K562 (cell line): ENCODE results near the gene FEN1. TPM values are rescaled to one million over a fixed set of nuclear protein-coding genes. Genes with fewer than 3 reads are reported as not detected.
A peak's percentile ranks its signal among the peaks of the same experiment; 100 is the strongest.

Source experiments
- CBX2 ChIP-seq: fragments of 200-600 bp; sonication (generic); IDR thresholded peaks from one replicate; pipeline ENCODE4 v1.6.1; 2012; ENCODE audit warnings: mild to moderate bottlenecking, low read length, inconsistent platforms; ENCODE audit not compliant: insufficient read depth, poor library complexity, severe bottlenecking
- ILK ChIP-seq: fragments of 450-650 bp; IDR thresholded peaks from 2 replicates; pipeline ENCODE4 v1.6.1; 2016; ENCODE audit warnings: missing genetic modification characterization, low read depth, mild to moderate bottlenecking, missing compliant biosample characterization, moderate library complexity, borderline replicate concordance
- MAX ChIP-seq: sonication (generic); formaldehyde crosslinking; IDR thresholded peaks from 2 replicates; pipeline ENCODE4 v1.9.0; 2022; ENCODE audit warnings: mild to moderate bottlenecking, missing genetic modification reagents
- MNT ChIP-seq, 2 experiments: fragments of 450-650 bp; conservative IDR thresholded peaks; 2 replicates each; pipeline ENCODE4 v1.6.1; 2017; ENCODE audit warnings: mild to moderate bottlenecking in 2 of 2, moderate library complexity in 2 of 2
- NFXL1 ChIP-seq: fragments of 450-650 bp; formaldehyde crosslinking; IDR thresholded peaks from 2 replicates; pipeline ENCODE4 v1.4.0; 2021; ENCODE audit warnings: mild to moderate bottlenecking
- SAFB ChIP-seq: fragments of 200-400 bp; formaldehyde crosslinking; IDR thresholded peaks from 2 replicates; pipeline ENCODE4 v1.6.1; 2017; ENCODE audit warnings: low read depth, low read length, borderline replicate concordance
- SMARCC2 ChIP-seq: fragments of 450-650 bp; IDR thresholded peaks from 2 replicates; pipeline ENCODE4 v1.6.1; 2017; ENCODE audit warnings: antibody characterized with exemption, moderate library complexity, mild to moderate bottlenecking, low read depth
- SNIP1 ChIP-seq: fragments of 450-650 bp; IDR thresholded peaks from 2 replicates; pipeline ENCODE4 v1.7.1; 2017; ENCODE audit warnings: low read depth, mild to moderate bottlenecking
- XRCC5 ChIP-seq: fragments of 200-400 bp; formaldehyde crosslinking; IDR thresholded peaks from 2 replicates; pipeline ENCODE4 v1.6.1; 2017; ENCODE audit warnings: low read depth, mild to moderate bottlenecking, low read length
- ZBTB1 ChIP-seq: sonication (generic); formaldehyde crosslinking; IDR thresholded peaks from 2 replicates; pipeline ENCODE4 v1.8.1; 2023; ENCODE audit warnings: missing genetic modification reagents, low read depth, mild to moderate bottlenecking, borderline replicate concordance
- ZBTB26 ChIP-seq: fragments of 450-650 bp; formaldehyde crosslinking; IDR thresholded peaks from 2 replicates; pipeline ENCODE4 v1.4.0; 2022; ENCODE audit warnings: missing genetic modification characterization
- ZNF316 ChIP-seq: fragments of 450-650 bp; IDR thresholded peaks from 2 replicates; pipeline ENCODE4 v1.6.1; 2016
- ZNF668 ChIP-seq: fragments of 250-450 bp; sonication (Bioruptor Pico); IDR thresholded peaks from 2 replicates; pipeline ENCODE4 v1.8.0; 2022; ENCODE audit warnings: mild to moderate bottlenecking, inconsistent platforms
- ZNF79 ChIP-seq: fragments of 250-450 bp; sonication (Bioruptor Pico); IDR thresholded peaks from 2 replicates; pipeline ENCODE4 v1.4.0; 2020; ENCODE audit warnings: low read depth, mild to moderate bottlenecking, moderate library complexity
- polyA plus RNA-seq, 8 experiments: library from polyadenylated mRNA; depleted of rRNA in 4 of 8; stranded (reverse) in 5 of 8; unstranded in 3 of 8; fragments of >200 nt; fragmentation: Nextera tagmentation in 2 of 8; fragmentation: Illumina TruSeq in 1 of 8; extraction: Ambion mirVana in 2 of 8; extraction: Trizol in 1 of 8; gene quantifications; 2 replicates each; pipeline versions ENCODE4 v1.2.1 to v1.2.3, GENCODE V29; 2011 to 2014; ENCODE audit warnings: inconsistent platforms in 1 of 8, missing spikeins in 1 of 8
- total RNA-seq, 7 experiments: library from RNA; depleted of rRNA in 6 of 7; stranded (reverse); fragments of >200 nt in 6 of 7; fragmentation: Illumina TruSeq in 2 of 7; extraction: Trizol in 2 of 7; gene quantifications; 2 replicates each; pipeline versions ENCODE4 v1.2.1 to v1.2.3, GENCODE V29; 2011 to 2021; ENCODE audit warnings: low replicate concordance in 1 of 7
- TF ChIP-seq, protein P1 (sequence below): fragments of 250-450 bp; sonication (Bioruptor Pico); IDR thresholded peaks from 2 replicates; pipeline ENCODE4 v1.9.0; 2021; ENCODE audit warnings: mild to moderate bottlenecking
- TF ChIP-seq, protein P2 (sequence below): sonication (generic); formaldehyde crosslinking; IDR thresholded peaks from 2 replicates; pipeline ENCODE4 v1.5.0; 2020; ENCODE audit warnings: missing genetic modification reagents
- TF ChIP-seq, protein P3 (sequence below): fragments of 200-400 bp; formaldehyde crosslinking; IDR thresholded peaks from 2 replicates; pipeline ENCODE4 v1.6.1; 2017; ENCODE audit warnings: mild to moderate bottlenecking, low read depth, low read length, moderate library complexity
- TF ChIP-seq, protein P4 (sequence below): sonication (generic); formaldehyde crosslinking; IDR thresholded peaks from 2 replicates; pipeline ENCODE4 v1.8.1; 2023; ENCODE audit warnings: mild to moderate bottlenecking, missing genetic modification reagents

The FEN1 gene
- total and polyA plus RNA-seq, 9 of the 15 experiments (the other 6 are each of a cell fraction or from before 2014, with no cell fraction given) = 58.1 to 156 (median 137) TPM

GRCh38 chr11:61834278-61835048 is 41.8 kb downstream of the FEN1 start (continued):
- TF ChIP-seq, protein P1, sequence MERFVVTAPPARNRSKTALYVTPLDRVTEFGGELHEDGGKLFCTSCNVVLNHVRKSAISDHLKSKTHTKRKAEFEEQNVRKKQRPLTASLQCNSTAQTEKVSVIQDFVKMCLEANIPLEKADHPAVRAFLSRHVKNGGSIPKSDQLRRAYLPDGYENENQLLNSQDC (CRISPR knock-in tag) = no peak
- TF ChIP-seq NFXL1 (CRISPR knock-in tag) (no peak), ZBTB26 (CRISPR knock-in tag) (no peak), ZNF668 (CRISPR knock-in tag) (peak; percentile 71; the same call in 1 of the 2 replicates), SNIP1 (no peak), ZNF316 (no peak), ZNF79 (CRISPR knock-in tag) (no peak), MNT (conservative IDR thresholded peaks at IDR 0.05) (0 out of 4 replicates have a peak, but pooled peaks of 1 of the 2 experiments have one; percentile 3), ZBTB1 (CRISPR knock-in tag) (no peak), XRCC5 (no peak), SAFB (no peak), CBX2 (no peak), SMARCC2 (no peak), ILK (tag) (no peak), MAX (CRISPR knock-in tag) (peak; percentile 75)
- TF ChIP-seq, protein P2, sequence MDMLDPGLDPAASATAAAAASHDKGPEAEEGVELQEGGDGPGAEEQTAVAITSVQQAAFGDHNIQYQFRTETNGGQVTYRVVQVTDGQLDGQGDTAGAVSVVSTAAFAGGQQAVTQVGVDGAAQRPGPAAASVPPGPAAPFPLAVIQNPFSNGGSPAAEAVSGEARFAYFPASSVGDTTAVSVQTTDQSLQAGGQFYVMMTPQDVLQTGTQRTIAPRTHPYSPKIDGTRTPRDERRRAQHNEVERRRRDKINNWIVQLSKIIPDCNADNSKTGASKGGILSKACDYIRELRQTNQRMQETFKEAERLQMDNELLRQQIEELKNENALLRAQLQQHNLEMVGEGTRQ (CRISPR knock-in tag) = no peak
- TF ChIP-seq, protein P3, sequence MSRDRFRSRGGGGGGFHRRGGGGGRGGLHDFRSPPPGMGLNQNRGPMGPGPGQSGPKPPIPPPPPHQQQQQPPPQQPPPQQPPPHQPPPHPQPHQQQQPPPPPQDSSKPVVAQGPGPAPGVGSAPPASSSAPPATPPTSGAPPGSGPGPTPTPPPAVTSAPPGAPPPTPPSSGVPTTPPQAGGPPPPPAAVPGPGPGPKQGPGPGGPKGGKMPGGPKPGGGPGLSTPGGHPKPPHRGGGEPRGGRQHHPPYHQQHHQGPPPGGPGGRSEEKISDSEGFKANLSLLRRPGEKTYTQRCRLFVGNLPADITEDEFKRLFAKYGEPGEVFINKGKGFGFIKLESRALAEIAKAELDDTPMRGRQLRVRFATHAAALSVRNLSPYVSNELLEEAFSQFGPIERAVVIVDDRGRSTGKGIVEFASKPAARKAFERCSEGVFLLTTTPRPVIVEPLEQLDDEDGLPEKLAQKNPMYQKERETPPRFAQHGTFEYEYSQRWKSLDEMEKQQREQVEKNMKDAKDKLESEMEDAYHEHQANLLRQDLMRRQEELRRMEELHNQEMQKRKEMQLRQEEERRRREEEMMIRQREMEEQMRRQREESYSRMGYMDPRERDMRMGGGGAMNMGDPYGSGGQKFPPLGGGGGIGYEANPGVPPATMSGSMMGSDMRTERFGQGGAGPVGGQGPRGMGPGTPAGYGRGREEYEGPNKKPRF = no peak
- TF ChIP-seq, protein P4, sequence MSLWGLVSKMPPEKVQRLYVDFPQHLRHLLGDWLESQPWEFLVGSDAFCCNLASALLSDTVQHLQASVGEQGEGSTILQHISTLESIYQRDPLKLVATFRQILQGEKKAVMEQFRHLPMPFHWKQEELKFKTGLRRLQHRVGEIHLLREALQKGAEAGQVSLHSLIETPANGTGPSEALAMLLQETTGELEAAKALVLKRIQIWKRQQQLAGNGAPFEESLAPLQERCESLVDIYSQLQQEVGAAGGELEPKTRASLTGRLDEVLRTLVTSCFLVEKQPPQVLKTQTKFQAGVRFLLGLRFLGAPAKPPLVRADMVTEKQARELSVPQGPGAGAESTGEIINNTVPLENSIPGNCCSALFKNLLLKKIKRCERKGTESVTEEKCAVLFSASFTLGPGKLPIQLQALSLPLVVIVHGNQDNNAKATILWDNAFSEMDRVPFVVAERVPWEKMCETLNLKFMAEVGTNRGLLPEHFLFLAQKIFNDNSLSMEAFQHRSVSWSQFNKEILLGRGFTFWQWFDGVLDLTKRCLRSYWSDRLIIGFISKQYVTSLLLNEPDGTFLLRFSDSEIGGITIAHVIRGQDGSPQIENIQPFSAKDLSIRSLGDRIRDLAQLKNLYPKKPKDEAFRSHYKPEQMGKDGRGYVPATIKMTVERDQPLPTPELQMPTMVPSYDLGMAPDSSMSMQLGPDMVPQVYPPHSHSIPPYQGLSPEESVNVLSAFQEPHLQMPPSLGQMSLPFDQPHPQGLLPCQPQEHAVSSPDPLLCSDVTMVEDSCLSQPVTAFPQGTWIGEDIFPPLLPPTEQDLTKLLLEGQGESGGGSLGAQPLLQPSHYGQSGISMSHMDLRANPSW (CRISPR knock-in tag) = no peak
